A673 (cell line): ENCODE results near the gene SNX27.

ENCODE experiments used
- EZH2 ChIP-seq: fragments of 200-600 bp; sonication (generic); IDR thresholded peaks from 2 replicates; pipeline ENCODE4 v1.6.1; 2017; ENCODE audit warnings: borderline replicate concordance, low read depth, mild to moderate bottlenecking, mixed read lengths, antibody characterized with exemption, low read length; ENCODE audit not compliant: poor library complexity, severe bottlenecking
- TF ChIP-seq, protein P1 (sequence below): fragments of 300-800, 200-600 bp; sonication (generic); conservative IDR thresholded peaks from 2 replicates; pipeline ENCODE4 v1.5.1; 2017; ENCODE audit warnings: low read depth, mild to moderate bottlenecking, antibody characterized with exemption, low read length, moderate library complexity, mixed read lengths

DNA sequence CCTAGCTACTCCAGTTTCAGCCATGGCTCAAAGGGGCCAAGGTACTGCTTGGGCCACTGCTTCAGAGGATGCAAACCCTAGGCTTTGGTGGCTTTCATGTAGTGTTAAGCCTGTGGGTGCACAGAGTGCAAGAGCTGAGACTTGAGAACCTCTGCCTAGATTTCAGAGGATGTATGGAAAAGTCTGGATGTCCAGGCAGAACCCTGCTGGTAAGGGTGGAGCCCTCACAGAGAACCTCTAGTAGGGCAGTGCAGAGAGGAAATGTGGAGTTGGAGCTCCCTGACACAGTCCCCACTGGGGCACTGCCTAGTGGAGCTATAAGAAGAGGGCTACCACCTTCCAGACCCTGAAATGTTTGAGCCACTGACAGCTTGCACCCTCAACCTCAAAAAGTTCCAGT, 125.6 kb downstream of the SNX27 start:
- TF ChIP-seq, protein P1, sequence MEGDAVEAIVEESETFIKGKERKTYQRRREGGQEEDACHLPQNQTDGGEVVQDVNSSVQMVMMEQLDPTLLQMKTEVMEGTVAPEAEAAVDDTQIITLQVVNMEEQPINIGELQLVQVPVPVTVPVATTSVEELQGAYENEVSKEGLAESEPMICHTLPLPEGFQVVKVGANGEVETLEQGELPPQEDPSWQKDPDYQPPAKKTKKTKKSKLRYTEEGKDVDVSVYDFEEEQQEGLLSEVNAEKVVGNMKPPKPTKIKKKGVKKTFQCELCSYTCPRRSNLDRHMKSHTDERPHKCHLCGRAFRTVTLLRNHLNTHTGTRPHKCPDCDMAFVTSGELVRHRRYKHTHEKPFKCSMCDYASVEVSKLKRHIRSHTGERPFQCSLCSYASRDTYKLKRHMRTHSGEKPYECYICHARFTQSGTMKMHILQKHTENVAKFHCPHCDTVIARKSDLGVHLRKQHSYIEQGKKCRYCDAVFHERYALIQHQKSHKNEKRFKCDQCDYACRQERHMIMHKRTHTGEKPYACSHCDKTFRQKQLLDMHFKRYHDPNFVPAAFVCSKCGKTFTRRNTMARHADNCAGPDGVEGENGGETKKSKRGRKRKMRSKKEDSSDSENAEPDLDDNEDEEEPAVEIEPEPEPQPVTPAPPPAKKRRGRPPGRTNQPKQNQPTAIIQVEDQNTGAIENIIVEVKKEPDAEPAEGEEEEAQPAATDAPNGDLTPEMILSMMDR = no peak
- TF ChIP-seq EZH2 = no peak
